GM18907 (cell line): Measurements from ENCODE around the gene SLC38A3.
"Not testable (repeated sequence)": the region's sequence is repeated elsewhere in the genome, so short reads cannot be mapped to it uniquely, and the experiment has no call there.

Source experiments
- ATAC-seq: cut with Tn5 transposase; IDR thresholded peaks from one replicate; pipeline ENCODE4 v1.9.1; 2021; ENCODE audit warnings: mild to moderate bottlenecking, moderate library complexity; ENCODE audit not compliant: unreplicated experiment

SLC38A3 gene

DNA sequence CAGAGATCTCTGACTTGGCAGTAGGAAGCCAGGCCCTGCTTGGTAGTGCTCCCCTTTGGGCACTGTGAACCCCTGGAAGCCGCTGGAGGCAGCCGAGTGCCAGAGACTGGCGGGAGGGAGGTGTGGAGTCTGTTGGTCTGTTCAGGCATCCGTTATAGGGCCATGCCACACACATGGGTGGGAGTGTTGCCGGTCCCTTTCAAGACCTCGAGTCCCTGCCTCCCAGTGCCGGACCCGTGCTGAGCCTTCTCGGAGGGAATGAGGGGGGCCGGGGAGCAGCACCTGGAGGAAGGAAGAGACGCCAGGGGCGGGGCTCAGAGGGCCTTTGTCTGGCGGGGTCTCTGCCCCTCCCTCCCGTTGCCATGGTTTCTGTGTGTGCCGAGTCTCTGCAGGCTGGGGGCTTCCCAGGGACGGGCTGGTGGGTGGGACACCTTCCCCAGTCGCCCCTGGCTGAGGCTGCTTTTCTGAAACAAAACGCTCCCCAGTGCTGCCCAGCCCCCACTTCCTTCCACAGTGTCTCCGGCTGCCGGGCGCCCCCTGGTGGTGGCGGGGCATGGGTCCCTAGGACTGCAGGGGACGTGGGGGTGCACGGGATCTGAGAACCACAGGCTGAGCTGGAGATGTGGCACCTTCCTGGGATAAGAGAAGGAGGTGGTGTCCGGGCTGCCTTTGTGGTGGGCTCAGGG is 40.9 kb downstream of the SLC38A3 start:
- ATAC-seq, result peak; percentile 68

DNA sequence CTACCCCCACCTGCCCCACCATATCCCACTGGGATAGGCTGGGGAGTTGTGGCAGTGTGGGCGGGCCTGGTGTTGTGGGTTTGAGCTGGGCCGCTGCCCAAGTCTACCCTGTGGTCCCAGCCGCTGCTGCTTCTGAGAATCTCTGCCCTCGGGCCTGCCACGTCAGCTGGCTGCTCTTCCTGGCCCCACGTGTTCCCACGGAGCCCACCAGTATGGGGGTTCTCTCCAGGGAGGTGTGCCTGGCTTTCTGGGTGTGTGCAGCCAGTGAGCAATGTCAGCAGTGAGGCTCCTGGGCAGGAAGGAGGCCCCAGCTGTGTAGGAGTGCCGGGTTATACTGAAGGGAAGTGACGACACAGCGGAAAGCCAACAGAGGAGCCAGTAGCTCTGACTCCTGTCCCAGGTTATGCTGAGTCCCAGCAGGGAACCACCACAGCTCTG is 41.5 kb downstream of the SLC38A3 start:
- ATAC-seq, result peak; percentile 37

DNA sequence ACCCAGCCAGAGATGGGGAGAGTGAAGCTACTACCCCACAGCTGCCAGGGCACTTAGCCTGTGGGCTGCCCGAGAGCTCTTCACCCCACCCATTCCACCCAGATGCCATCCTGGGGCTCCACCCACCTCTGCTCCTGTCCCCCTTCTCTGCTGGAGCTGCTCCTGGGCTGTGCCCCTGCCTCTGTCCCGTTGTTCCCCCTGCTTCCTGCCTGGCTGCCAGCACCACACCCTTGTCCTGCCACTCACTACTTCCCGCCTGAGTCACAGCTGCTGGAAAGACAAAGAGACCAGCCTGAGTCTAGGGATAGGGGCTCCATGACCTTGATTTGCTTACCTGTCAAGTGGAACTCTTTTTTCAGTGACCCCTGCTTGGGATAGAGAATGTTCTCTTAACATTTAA is 43.3 kb downstream of the SLC38A3 start:
- ATAC-seq, result no peak

DNA sequence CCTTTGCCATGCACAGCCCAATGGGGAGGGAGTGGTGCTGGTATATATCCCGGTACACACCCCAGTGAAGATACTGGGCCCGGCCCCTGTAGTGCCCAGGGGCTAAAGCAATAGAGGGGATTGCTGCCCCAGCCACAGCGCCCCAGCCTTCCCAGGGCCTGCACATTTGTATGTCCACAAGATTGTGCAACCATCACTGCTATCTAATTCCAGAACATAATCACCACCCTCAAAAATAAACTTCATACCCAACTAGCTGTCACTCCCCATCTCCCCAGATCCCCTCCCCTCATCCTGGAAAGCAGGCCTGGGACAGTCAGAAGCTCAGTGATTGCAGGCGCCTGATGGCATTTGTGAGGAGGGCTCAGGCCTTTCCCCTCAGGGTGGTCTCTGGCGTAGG is 44.4 kb downstream of the SLC38A3 start:
- no peak for ATAC-seq

DNA sequence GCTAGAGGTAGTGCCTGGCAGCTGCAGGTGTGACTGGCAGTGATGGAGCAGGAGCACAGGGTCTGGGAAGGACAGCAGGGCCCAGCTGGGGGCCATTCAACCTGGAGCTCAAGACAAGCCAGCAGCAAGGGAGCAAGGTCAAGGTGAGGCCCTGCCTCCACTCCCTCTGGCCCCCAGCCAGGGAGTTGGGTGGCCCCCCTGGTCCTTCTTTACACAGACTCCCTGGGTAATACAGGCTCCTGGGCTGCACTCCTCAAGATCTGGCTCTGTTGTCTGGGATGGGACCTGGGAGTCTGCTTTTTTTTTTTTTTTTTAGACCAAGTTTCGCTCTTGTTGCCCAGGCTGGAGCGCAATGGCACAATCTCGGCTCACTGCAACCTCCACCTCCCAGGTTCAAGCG is 45.4 kb downstream of the SLC38A3 start:
- ATAC-seq, result no peak

DNA sequence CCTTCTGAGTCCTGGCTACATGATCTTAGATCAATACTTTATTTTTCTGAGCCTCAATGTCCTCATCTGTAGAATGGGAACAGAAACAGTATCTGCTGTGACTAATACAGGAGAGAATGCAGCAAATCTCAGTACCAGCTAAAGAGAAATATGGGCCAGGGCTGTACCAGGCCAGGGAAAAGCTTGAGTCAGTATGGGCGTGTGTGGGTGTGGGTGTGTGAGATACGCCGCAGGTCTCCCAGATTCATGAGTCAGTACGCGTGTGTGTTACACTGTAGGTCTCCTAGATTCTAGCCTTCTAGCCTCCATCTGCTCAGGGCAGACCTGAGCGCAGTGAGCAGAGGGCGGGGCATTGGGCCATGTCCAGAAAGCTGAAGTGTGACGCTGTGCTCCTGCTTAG is 46.1 kb downstream of the SLC38A3 start:
- no peak for ATAC-seq

DNA sequence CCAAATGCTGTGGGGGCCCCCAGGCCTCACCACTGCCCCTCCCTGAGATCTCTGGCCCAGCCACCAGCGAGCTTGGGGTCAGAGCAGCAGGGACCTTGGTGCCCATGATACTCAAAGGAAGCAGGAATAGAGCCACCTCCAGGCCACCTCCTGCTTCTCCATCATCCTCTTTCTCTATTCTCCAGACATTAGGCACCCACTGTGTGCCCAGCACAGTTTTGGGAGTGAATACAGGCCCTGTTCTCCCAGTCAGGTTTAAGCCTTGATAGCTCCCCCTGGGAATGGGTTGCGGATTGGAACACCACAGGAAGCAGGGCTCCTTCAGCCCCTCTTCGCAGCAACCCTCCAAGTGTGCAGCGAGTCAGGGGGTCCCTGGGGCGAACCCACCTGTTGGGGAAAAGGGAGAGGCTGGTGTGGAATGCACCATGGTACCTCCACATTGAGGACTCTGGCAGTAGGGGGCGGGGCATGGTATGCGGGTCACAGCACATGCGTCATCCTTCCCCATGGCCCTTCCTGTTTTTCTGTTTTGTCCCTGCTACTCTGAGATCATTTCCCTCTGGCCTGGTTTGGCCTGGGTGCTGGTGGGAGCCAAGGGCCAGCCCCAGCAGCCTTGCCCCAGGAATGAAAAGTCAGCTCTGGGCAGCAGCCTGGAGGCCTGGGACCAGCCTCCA is 49.6 kb downstream of the SLC38A3 start:
- no peak for ATAC-seq

DNA sequence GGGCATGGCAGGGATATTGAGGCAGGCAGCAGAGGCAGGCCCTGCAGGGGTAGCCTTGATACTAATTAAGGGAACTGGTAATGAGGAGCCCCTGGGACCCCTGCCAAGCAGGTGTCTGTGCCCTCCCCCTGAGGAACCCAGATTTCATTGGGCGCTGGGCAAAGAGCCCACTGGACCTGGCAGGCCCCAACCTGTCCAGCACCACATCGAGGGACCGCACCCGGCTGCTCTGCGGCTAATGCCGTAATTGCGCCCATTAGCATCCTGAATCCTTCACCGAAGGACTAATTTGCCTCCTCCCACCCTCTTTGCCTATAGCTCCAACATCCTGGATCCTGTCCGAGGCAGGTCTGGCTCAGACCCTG is 50.2 kb downstream of the SLC38A3 start:
- no peak for ATAC-seq

DNA sequence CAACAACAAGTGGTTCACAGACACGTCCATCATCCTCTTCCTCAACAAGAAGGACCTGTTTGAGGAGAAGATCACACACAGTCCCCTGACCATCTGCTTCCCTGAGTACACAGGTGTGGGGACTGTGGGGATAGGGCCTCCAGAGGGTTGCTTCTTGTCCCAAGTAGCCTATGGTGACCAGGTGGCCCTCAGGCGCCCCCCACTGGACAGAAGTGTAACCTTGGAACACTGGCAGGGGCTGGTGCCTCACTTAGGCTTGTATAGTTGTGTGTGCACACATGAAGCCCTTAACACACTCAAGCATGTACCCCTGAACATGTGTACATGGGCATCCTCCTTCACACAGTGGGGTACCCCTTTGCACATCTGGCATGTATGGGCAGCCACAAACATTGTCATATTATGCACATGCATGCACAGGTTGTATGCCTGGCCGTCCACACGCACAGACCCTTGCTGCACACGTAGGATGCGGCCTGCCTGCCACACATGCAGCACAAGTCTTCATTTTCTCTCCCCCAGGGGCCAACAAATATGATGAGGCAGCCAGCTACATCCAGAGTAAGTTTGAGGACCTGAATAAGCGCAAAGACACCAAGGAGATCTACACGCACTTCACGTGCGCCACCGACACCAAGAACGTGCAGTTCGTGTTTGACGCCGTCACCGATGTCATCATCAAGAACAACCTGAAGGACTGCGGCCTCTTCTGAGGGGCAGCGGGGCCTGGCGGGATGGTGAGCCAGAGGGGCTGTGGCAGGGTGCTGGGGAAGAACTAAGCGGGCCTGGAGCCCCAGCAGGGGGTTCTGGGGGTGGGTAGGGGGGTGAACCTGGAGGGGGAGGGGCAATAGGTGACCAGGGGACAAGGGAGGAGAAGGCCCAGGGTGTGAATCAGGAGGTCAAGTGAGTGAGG is 52.2 kb downstream of the SLC38A3 start:
- no peak for ATAC-seq

DNA sequence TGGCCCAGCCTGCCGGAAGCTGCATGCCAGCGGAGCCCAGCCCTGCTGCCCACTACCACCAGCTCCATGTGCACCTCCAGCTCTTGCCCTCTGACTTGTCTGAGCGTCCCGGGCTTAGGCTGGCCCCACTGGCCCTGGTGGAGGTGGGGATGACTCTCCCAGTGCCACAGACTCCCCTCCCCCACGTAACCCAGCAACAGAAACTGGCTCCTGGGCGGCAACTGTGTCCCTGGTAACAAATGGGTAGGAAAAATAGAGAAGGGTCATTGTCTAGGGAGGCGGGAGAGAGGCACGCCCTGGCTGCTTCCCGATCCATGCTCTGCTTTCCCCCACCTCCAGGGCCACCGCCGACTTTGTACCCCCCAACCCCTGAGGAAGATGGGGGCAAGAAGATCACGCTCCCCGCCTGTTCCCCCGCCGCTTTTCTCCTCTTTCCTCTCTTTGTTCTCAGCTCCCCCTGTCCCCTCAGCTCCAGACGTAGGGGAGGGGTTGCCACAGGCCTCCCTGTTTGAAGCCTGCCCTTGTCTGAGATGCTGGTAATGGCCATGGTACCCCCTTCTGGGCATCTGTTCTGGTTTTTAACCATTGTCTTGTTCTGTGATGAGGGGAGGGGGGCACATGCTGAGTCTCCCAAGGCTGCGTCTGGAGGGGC is 53.1 kb downstream of the SLC38A3 start:
- no peak for ATAC-seq

DNA sequence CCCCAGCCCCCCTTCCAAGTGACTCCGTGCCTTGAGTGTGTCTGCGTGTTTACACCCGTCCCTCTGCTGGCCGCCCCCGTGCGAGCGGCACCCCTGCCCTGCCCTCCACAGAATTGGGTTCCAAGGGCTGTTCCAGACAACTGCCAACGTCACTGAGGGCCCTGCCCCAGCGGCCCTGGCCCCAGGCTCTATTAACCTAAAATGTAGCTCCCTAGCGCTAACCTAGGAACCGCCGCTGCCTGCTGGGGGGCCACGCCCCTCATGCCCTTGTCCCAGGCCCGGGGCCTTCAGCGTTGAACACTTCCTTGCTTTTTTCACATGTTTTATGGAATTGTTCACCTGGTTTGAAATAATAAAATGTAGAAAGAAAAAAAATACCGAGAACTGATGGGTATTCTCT is 53.9 kb downstream of the SLC38A3 start:
- no peak for ATAC-seq

DNA sequence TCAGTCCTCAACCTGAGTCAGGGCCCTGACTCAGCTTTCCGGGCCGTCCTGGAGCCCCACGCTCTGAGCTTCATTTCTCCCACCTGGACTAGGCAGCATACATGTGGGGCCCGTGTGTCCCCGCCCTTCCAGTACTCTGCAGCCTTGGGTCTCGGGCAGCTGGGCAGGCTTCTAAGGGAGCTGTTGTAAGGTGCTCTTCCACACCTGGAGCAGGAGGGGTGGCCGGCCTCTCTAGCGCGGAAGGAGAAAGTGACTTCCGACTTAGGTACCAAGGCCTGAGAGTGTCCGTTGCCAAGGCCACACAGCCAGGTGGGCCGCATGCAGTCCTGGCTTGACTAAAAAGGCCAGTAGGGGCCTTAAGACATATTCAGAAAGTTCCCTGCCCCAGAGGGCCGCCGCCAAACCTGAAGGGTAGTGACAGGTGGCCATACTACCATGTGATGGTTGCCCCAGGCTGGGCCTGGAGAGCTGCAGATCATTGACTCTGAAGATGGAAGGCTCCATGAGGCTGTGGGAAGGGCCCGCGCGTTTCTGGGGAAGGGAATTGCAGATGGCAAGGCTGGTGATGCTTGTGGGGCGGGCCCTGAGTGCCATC is 54.5 kb downstream of the SLC38A3 start:
- ATAC-seq, result peak; percentile 20

DNA sequence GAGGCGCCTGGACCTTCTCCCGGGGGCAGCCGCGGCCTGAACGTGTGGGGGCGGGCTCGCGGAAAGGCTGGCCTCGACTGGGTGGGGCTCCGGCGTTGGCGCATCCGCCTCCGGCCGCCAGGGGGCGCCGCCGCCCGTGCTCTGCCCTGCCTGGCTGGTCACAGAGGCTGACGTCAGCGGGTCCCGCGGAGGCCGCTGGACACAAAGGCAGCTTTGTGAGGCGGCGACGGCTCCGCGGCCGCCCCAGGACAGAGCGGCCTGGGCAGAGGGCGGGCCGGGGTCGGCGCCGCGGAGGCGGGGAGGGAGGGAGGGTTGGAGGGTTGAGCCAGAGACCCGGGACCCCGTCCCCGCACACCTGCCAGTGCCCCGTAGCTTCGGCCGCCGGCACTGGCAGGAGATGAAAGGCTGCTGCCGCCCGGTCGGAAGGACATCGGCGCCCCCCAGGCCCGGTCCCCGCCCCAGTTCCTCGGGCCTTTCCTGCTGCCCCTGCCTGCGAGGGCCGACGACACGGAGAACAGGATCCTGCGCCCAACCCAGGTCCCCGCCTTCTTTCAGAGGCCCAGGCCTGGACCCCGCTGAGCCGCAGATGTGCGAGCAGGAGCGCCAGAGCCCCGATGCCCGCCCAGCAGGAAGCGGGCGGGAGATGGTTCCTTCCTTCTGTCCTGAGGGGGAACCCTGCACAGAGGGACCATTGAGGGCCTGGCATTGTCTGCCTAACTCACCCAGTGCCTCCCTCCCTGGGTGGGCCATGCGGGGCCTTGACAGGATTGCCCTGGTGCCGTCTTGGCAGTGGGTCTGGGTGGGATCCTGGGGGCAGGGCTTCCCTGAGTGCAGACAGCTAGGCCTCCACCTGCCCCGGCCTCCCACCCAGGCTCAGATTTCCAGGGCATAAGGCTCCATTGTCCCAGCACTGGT is 55.2 kb downstream of the SLC38A3 start:
- ATAC-seq, result peak; percentile 82

DNA sequence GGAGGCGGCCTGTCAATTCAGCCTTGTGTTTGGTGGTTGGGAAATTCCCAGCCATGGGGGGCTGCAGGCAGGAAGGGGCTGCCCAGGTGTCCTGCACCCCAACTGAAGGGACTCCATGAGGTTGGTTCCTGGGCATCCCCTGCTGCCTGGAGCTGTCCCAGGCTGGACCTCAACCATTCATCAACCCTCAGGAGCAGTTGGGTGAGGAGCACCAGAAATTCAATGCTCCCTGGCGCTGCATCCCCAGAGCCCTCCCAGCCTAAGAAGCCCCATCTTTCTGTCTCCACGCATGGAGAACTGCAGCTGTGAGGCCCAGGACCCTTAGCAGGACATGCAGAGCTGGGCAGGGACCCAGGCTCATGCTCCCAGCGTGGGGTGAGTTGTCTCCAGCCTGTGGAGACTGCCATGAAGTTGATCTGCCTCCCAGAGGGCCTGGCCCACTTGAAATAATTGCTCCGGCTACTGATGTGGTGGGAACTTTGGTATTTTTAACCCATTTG is 55.9 kb downstream of the SLC38A3 start:
- ATAC-seq, result no peak

DNA sequence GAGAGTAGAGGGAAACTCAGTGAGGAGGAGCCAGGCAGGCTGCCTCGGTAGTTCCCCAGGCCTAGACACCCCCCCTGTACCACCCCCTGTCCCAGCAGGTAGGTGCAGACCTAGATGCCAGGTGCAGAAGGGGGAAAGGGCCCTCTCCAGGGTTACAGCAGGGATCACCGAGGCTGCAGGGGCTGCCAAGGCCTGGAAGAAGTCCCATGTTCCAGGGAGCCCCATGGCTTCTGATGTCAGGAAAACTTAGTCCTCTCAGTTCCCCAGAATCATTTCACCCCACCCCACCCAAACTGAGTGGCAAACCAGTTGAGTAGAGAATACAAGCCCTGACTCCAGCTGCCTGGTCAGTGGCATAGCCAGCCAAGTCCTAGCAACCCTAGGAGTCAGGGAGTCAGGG is 56.4 kb downstream of the SLC38A3 start:
- ATAC-seq, result no peak

DNA sequence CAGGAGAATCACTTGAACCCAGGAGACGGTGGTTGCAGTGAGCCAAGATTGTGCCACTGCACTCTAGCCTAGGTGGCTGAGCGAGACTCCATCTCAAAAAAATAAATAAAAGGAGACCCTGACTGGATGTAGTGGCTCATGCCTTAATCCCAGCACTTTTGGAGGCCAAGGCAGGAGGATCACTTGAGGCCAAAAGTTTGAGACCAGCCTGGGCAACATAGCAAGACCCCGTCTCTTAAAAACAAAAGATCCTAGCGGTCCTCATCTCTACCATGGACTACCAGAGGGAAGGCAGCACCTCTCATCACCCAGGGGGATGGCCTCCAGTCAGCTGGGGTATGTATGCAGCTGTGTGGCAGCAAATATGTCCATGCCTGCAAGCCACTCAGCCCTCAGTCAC is 57.1 kb downstream of the SLC38A3 start:
- ATAC-seq, result not testable (repeated sequence)

DNA sequence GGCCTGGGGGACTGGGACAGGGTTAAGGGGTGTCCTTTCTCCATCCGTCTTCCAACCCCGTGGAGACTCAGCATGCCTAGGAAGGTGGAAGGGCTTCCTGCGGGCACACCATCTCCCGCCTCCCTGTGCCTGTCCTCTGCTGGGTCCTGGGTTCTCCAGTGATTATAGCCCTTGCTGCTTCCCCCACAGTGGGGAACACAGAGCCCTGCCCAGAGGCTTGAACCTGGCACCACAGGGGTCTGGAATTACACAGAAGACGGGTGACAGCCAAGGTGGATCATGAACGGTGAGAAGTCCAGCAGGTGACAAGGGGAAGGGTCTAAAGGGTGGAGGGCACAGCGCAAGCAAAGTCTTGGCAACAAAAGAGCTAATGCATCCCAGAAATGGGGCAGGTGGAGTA is 57.7 kb downstream of the SLC38A3 start:
- ATAC-seq, result no peak

DNA sequence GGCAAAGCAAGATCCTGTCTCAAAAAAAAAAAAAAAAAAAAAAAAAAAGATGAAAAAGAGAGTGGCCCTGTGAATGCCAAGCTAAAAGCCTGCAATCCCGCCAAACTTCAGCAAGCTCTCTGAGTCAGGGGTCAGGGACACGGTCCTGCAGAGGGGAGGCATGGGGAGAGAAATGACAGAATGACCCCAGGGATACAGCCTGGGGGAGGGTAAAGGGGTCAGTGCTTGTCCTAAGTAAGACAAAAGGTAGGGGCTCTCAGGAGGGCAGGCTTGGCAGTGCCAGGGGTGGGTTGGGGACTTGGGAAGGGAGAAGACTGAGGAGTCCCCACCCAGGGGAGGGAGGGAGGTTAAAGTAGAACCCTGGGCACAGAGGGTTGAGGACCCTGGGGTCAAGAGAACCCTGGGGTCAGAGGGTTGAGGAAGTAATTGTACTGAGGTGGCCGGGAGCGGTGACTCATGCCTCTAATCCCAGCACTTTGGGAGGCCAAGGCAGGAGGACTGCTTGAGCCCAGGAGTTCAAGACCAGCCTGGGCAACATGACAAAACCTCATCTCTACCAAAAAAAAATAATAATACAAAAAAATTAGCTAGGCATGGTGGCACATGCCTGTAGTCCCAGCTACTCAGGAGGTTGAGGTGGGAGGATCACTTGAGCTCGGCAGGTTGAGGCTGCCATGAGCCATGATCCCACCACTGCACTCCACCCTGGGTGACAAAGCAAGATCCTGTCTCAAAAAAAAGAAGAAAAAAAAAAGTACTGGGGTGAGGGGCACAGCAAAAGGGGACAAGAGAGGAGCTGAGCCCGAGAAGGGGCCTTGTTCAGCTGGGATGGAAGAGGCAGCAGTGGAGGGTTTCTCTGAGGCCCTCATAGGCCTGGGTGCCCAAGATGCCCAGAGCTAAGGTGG is 58.7 kb downstream of the SLC38A3 start:
- ATAC-seq, result no peak
